Astrocyte of the hippocampus (primary cell): ENCODE measurements around the gene PFKP.

Experiments used
- DNase-seq: peaks from one replicate; pipeline ENCODE4 v3.0.0; 2011; ENCODE audit warnings: low read depth, low spot score

The PFKP gene

GRCh38 chr10:3135006-3135405, 67.7 kb downstream of the PFKP start:
- no peak for DNase-seq

- no peak for DNase-seq
Observed at GRCh38 chr10:3136336-3136735, 69.0 kb downstream of the PFKP start.

DNA sequence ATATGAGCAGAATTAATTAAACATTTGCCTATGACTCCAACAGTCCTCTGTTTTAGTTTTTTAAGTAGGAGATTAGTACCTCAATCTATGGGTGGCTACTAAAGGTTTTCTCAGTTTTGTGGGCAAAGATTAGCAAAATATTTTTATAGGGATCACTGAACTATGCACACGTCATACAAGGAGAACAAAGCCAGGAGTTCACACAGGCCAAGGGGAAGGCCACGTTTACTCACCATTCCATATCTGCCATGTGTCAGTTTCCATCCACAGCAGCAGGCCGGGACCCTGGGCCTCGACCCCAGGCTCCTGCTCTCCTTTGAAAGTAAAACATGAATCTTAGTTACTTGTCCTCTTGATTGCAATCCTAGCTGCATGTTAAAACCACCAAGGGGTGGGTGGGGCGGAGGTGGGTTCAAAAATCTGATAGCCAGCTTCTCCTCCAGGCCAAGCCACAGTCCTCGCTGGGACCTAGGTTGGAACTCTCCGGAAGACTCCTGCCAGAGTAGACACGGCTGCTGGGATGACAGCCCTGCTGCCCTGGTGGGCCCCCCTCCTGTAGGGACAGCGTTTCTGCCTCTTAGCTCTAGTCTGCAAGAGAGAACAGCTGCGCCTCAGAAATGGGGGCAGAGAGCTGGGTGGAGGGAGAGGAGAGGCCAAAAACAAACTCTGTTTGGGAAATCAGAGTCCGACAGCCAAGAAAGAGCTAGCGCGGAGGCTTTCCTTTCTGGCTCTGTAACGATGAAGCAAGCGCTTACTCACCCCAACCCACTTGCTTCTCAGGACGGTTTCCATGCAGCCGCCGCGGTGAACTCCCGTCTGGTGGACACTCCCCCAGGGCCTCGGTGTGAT, 69.6 kb downstream of the PFKP start:
- DNase-seq: no peak

- no peak for DNase-seq
Observed at GRCh38 chr10:3137958-3138726, 70.8 kb downstream of the PFKP start.

DNA sequence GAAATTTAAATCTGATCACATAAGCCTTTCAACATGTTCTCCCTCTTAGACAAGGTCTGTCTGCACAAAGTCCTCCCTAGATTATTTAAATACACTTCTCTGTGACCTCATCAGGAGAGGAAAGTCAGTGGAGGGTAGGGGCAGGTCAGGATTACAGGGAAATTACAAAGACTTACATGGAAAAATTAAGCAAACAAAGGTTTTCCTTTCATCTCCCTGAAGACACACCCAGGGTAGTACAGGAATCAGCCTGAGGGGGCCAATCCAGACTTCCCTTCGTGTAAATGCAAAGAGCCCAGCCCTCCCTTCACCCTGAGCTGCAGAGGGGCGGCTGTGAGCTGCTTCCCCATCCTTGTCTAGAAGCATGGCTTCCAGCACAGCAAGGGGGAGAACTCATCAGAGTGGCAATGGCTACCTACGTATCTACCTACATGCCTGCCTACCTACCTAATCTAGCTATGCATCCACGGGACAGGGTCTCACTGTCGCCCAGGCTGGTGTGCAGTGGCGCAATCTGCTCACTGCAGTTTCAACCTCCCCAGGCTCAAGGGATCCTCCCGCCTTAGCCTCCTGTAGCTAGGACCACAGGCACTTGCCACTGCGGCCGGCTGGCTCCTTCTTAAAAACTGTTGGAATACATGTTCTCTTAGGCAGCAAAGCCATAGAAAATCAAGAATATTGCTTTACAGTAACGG, 72.0 kb downstream of the PFKP start:
- DNase-seq: no peak

DNA sequence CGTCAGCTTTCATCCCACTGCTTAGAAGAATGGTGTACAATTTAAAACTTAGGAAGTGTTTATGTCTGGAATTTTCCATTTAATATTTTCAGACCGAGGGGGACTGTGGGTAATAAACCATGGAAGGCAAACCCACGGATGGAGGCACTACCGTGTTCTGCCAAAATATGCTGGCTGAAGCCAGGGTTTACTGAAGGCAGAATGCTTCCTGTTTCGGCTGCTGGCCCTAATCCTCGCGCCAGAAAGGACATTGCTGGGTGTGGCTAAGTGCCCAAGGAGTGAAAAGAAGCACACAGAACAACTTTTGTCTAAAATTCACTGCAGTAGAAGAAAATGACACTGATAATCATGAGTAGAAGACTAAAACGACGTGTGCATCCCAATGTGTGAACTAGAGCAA, 72.9 kb downstream of the PFKP start:
- no peak for DNase-seq

GRCh38 chr10:3141351-3142005, 74.1 kb downstream of the PFKP start:
- peak; percentile 59 for DNase-seq

DNA sequence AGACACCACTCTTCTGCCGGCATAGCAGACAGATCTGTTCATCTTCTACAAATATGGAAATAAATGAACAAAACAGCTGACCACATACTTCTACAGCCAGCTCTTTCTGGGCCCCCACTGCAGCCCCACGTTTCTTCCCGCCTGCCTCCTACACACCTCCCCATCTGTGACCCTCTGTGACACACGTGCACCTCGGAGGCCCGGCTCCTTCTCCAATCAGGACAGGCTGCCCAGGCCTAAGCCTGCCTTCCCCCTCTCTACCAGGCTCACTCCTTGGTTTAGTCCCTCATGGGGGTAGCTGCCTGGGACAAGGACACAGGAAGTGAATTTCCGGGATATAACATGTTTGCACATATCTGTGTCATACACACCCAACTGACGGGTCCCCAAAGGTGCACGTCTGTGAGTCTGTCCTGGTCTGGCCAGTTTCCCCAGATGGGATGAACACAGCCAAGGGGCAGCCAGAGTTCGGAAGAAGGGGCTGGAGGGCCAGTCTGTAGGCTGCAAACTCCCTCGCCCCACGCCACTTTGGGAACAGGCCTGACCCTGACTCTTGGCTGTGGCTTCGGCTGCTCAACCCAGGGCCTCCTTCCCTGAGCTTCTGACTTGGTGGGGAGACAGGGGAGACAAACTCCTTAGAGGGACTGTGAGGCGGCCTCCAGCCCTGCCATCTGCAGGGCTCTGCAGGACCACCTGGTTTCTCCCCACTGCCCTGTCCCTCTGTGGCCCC, 75.0 kb downstream of the PFKP start:
- no peak for DNase-seq

DNA sequence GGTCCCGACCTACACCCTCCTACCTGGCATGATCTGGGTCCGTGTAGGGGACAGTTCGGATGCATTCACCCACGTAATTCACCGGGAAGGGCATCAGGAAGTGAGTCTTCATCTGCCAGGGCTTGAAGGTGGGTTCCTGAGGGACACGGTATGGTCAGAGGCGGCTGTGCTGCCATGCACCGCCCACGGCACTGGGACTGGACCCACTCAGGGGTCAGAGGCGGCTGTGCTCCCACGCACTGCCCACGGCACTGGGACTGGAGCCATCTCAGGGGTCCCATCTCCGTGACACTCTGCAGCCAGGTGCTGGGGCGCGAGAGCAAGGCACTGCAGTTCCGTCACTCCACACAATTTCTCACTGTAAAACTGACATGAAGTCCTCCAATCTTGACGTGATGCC, 76.0 kb downstream of the PFKP start:
- DNase-seq: no peak

DNA sequence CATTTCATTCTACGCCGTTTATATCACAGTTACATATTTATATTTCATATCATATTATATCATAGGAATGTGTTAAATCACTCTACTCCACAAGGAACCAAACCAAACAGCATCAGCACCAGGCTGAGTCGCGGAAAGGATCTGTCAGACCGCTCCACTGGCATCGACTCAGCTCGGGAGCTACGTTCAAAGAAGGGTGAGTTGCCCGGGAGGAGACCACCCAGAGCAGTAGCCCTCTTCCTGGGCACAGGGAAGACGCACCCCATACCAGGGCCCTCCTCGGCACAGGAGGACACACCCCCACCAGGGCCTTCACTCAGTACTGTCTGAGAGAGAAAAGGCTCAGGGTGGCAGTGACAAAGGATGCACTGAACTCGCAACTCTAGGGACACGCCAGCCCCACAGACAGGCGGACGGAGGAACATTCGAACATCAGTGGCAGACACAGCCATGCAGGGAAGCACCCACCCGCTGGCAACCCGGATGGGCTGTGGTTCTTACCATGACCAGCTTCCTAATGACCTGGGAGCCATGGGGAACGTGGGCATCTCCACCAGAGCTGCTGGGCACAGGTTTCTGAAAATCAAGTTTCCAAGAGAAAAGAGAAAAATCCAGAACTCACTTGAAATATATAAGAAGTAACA, 76.6 kb downstream of the PFKP start:
- no peak for DNase-seq

DNA sequence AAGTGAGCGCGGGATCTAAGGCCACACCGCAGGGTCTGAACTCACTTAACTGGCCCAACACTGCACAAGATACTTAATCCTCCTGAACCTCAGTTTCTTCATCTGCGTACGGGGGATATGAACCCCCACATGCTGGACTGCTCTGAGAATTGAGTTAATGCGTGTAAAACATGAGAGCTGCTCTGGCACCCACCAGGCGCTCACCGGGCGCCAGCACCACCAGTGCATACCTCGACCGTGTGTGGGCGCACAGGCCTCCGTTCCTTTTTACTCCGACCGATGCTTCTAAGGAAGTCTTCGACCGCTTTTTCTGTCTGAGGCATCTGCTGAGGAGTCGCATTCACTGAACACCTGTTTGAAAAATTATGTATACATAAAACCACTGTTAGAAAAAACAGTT, 78.0 kb downstream of the PFKP start:
- no peak for DNase-seq

DNA sequence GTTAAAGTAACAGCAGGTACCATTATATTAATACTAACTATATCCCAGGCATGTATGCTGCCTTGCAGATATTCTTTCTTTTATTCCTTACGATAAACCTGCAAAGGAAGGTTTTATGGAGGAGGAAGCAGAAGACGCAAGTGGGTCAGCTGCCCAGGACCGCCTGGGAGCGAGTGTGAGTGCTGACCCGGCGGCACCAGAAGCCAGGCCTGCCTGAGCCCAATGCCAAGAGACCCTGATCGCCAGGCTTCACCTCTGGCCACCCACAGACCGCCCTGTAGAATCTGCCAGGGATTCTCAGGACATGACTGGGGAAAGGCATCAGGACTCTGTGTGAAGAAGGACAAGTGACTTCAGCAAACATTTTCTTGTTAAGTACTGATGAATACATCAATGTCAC, 78.9 kb downstream of the PFKP start:
- DNase-seq: no peak

- DNase-seq: no peak
Observed at GRCh38 chr10:3147117-3147820, 79.9 kb downstream of the PFKP start.

GRCh38 chr10:3148041-3148440, 80.7 kb downstream of the PFKP start:
- no peak for DNase-seq

DNA sequence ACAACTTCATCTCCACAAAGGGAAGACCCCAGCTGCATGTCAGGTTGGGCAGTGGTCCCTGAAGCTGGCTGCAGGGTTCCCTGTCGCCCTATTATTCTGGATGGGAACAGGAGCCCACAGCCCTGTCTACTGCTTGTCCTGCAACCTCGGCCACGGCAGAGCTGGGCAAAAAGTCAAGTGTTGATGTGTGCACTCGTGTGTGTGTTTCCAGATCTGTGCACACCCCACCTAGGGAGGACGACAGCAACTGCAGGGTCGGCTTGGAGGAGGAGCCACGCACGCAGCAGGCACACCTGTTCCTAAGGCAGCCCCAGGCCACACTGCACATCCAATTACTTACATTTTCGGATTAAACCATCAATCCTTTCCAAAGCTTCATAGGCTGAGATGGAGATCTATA, 81.6 kb downstream of the PFKP start:
- no peak for DNase-seq

- no peak for DNase-seq
Observed at GRCh38 chr10:3149918-3150317, 82.6 kb downstream of the PFKP start.

DNA sequence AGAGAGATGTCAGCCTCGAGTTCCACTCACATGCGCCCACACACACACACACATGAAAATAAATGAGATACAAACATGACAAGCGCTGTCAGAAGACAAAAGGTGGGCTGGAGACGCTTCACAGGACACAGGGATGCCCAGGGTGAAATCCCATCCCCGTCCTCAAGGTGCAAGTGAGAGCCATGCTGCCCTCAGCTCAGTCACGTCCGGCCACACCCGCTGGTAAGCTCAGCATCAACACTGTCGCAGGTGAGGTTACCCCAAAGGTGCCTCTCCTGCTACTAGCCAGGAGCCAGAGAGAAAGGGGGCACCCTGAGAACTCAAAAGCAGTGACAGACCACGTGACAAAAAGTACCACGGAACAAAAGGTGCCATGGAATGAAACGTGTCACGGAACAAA, 83.0 kb downstream of the PFKP start:
- no peak for DNase-seq

GRCh38 chr10:3150961-3151360, 83.6 kb downstream of the PFKP start:
- no peak for DNase-seq

DNA sequence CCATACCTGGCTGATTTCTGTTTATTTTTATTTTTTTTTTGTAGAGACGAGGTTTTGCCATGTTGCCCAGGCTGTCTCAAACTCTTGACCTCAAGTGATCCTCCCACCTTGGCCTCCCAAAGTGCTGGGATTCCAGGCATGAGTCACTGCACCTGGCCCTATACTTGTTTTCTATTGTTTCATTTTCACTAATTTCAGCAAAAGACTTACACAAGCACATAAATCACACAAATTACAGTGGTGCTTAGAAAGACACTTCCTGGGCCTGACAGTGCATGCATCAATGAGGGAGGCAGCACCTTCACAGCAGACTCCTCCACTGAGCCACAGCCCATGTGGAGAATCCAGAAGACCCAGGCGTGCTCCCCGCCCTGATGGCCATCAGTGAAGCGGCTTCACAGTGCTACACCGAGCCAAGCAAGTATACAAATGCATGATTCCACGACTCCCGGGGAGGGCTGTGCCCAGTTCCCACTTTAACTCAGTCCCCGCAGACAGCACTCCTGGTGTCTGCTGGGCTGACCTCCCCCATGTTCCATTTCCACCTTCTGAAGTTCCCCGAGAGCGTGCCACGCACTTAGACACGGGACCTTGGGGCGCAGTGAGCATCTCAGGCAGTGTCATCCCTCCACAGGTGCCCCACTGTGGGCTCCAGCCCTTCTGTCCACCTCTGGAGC, 84.7 kb downstream of the PFKP start:
- DNase-seq: no peak

DNA sequence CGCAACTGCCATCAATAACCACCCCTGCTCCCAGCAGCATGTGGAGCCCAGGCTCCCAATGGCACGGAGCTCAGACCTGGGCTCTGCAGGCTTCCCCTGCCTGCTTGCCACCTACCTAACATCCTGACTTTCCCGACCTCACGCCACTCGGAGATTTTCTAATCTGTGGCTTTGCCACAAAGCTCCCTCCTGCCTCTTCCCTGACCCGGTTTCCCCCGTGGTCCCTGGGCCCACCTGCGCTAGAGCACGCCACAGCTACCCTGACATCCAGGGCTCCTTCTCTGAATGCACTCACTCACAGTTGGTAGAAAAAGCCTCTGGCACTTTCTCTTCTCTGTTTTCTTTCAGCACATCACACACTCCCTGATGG, 85.2 kb downstream of the PFKP start:
- DNase-seq: no peak
